Measurements from ENCODE around the gene ALDH1A1. TPM values are rescaled to one million over a fixed set of nuclear protein-coding genes. Genes with fewer than 3 reads are reported as not detected.
A peak's percentile ranks its signal among the peaks of the same experiment; 100 is the strongest.
"Not testable (repeated sequence)": the region's sequence is repeated elsewhere in the genome, so short reads cannot be mapped to it uniquely, and the experiment has no call there.

Gene ALDH1A1
- total RNA-seq, 4 donors from 2014 or later = 2.9 to 56.6 (median 27.5) TPM

GRCh38 chr9:72872718-72873117 is 80.1 kb downstream of the ALDH1A1 start:
- TF ChIP-seq POLR2A (IDR thresholded peaks at IDR 0.05) (no peak), CTCF (IDR thresholded peaks at IDR 0.05) (no peak)
- intact Hi-C loops (cut with DNase I) = no loop called here
- Histone ChIP-seq H3K36me3 (no peaks in the 10 kb centered on the region), H3K9me3 (no peaks in the 10 kb centered on the region), H3K4me3 (no peak overlapping the region), H3K27ac (no peak overlapping the region), H3K4me1 (peaks cover 0 to 25% (median 3%) of the 10 kb centered on the region in 3 donors), H3K27me3 (no peaks in the 10 kb centered on the region)
- WGBS, 2 donors = 74 to 75% methylated on average over 2 of the region's 2 CpGs
- DNase-seq = no peak

GRCh38 chr9:72871685-72872084 is 81.2 kb downstream of the ALDH1A1 start:
- no peaks in the 10 kb centered on the region for H3K9me3 ChIP-seq
- no peaks in the 10 kb centered on the region for H3K27me3 ChIP-seq
- H3K27ac ChIP-seq = no peak overlapping the region
- H3K4me3 ChIP-seq = peak overlapping the region in 1 of 4 donors; percentile 29
- peaks cover 0 to 25% (median 3%) of the 10 kb centered on the region in 3 donors for H3K4me1 ChIP-seq
- H3K36me3 ChIP-seq = no peaks in the 10 kb centered on the region
- intact Hi-C loops (cut with DNase I) = no loop called here
- peak; percentile 11 to 73 (median 46) for TF ChIP-seq CTCF (IDR thresholded peaks at IDR 0.05)
- TF ChIP-seq POLR2A (IDR thresholded peaks at IDR 0.05) = no peak
- no peak for DNase-seq
- 14 to 30% methylated on average over 3 of the region's 3 CpGs for WGBS, 2 donors

GRCh38 chr9:72864327-72864726 is 88.5 kb downstream of the ALDH1A1 start:
- H3K27ac ChIP-seq = no peak overlapping the region
- DNase-seq = no peak
- 86 to 93% methylated on average over 1 of the region's 1 CpG for WGBS, 2 donors
- intact Hi-C loops (cut with DNase I) = no loop called here
- H3K4me1 ChIP-seq = no peaks in the 10 kb centered on the region
- H3K27me3 ChIP-seq = no peaks in the 10 kb centered on the region
- no peak overlapping the region for H3K4me3 ChIP-seq
- TF ChIP-seq CTCF (IDR thresholded peaks at IDR 0.05) = no peak
- H3K9me3 ChIP-seq = no peaks in the 10 kb centered on the region
- H3K36me3 ChIP-seq = no peaks in the 10 kb centered on the region

GRCh38 chr9:72863456-72864094 is 89.3 kb downstream of the ALDH1A1 start:
- TF ChIP-seq POLR2A (IDR thresholded peaks at IDR 0.05) (no peak), CTCF (IDR thresholded peaks at IDR 0.05) (no peak)

GRCh38 chr9:72862788-72863187 is 90.1 kb downstream of the ALDH1A1 start:
- intact Hi-C loops (cut with DNase I); H3K4me1 ChIP-seq; H3K27me3 ChIP-seq; H3K9me3 ChIP-seq; H3K4me3 ChIP-seq; H3K36me3 ChIP-seq; DNase-seq; H3K27ac ChIP-seq: not testable (repeated sequence)
- 77% methylated on average over 7 of the region's 7 CpGs for WGBS, 2 donors

More at GRCh38 chr9:72863456-72864094, 89.3 kb downstream of the ALDH1A1 start:
- 62 to 70% methylated on average over 4 of the region's 4 CpGs for WGBS, 2 donors
- no peak for DNase-seq
- intact Hi-C loops (cut with DNase I) = no loop called here
- Histone ChIP-seq H3K4me3 (no peak overlapping the region), H3K27me3 (no peaks in the 10 kb centered on the region), H3K27ac (no peak overlapping the region), H3K9me3 (no peaks in the 10 kb centered on the region), H3K4me1 (no peaks in the 10 kb centered on the region), H3K36me3 (no peaks in the 10 kb centered on the region)

Measured in esophagus squamous epithelium (tissue), 5 donors.